ENCODE measurements around the gene ID2.

The ID2 gene

GRCh38 chr2:8659735-8660492 is 21.9 kb upstream of the ID2 start:
- Histone ChIP-seq H3K4me1 (ENCODE audit: insufficient read depth, low read length, poor library complexity, severe bottlenecking) (peaks cover 52% of the 10 kb centered on the region), H2AFZ (ENCODE audit: low read length) (no peak overlapping the region), H4K20me1 (ENCODE audit: insufficient read depth, low read length, poor library complexity, severe bottlenecking) (no peaks in the 10 kb centered on the region), H3K27me3 (ENCODE audit: insufficient read depth, low read length, poor library complexity, severe bottlenecking) (no peaks in the 10 kb centered on the region), H3K9ac (ENCODE audit: low read depth, low read length, poor library complexity, severe bottlenecking) (no peak overlapping the region), H3K9me3 (ENCODE audit: insufficient read depth, low read depth, low read length) (no peaks in the 10 kb centered on the region), H3K4me3 (ENCODE audit: low read length, poor library complexity, severe bottlenecking) (no peak overlapping the region), H3K4me2 (ENCODE audit: low read depth, low read length, poor library complexity, severe bottlenecking) (no peak overlapping the region), H3K79me2 (ENCODE audit: insufficient read depth, low read length) (no peaks in the 10 kb centered on the region), H3K9me2 (replicated peaks; ENCODE audit: low read depth, low read length) (no peaks in the 10 kb centered on the region), H3F3A (ENCODE audit: low read depth) (no peaks in the 10 kb centered on the region), H3K36me3 (ENCODE audit: insufficient read depth, low read length) (no peaks in the 10 kb centered on the region)
- TF ChIP-seq EZH2phosphoT487 (IDR thresholded peaks at IDR 0.05; ENCODE audit: borderline replicate concordance), result no peak
- TF ChIP-seq CTCF (conservative IDR thresholded peaks at IDR 0.05; ENCODE audit: low read length), result no peak

DNA sequence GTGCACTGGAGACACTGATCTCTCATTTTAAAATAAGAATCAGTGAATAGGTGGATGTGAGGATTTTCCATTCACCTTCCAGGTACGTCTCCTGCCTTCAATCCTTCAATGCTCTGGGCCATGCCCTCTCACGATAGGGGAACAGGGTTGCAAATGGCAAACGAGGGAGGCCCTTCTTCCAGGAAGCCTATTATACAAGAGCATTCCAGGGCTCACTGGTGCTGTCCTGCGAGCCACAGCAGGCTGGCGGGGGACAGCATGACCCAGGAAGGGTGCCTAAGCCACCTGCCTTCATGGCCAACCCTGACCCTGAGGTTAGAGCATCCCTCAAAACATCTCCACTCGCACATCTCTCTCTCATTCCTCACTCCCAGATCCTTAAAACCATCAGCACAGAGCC is 20.6 kb upstream of the ID2 start:
- Histone ChIP-seq H3K9me2 (replicated peaks; ENCODE audit: low read depth, low read length) (no peaks in the 10 kb centered on the region), H3K27me3 (ENCODE audit: insufficient read depth, low read length, poor library complexity, severe bottlenecking) (no peaks in the 10 kb centered on the region), H3K9me3 (ENCODE audit: insufficient read depth, low read depth, low read length) (no peaks in the 10 kb centered on the region), H2AFZ (ENCODE audit: low read length) (no peak overlapping the region), H3K4me2 (ENCODE audit: low read depth, low read length, poor library complexity, severe bottlenecking) (no peak overlapping the region), H3K9ac (ENCODE audit: low read depth, low read length, poor library complexity, severe bottlenecking) (no peak overlapping the region), H3K36me3 (ENCODE audit: insufficient read depth, low read length) (no peaks in the 10 kb centered on the region), H3K4me3 (ENCODE audit: low read length, poor library complexity, severe bottlenecking) (no peak overlapping the region), H3F3A (ENCODE audit: low read depth) (no peaks in the 10 kb centered on the region), H4K20me1 (ENCODE audit: insufficient read depth, low read length, poor library complexity, severe bottlenecking) (no peaks in the 10 kb centered on the region), H3K79me2 (ENCODE audit: insufficient read depth, low read length) (no peaks in the 10 kb centered on the region), H3K4me1 (ENCODE audit: insufficient read depth, low read length, poor library complexity, severe bottlenecking) (peaks cover 54% of the 10 kb centered on the region)
- TF ChIP-seq EZH2phosphoT487 (IDR thresholded peaks at IDR 0.05; ENCODE audit: borderline replicate concordance) (no peak), CTCF (conservative IDR thresholded peaks at IDR 0.05; ENCODE audit: low read length) (no peak)

DNA sequence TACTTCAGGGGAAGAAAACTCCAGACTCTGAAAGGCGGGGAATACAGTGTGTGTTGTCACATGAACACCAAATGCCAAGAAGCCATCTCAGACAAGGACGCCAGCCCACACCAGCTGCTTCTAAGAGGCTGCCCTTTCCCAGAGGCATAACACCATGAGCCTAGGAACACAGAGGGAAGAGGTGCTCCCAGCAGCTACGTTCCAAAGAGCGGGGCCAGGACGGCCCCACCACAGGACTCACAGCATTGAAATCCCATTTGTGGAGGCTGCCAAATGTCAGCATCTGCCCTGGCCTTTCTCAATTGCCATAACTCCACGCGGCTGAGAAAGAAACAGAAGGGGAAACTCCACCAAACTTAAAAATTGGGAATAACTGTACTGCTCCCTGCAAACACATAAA is 20.1 kb upstream of the ID2 start:
- no peak overlapping the region for H3K9ac ChIP-seq (ENCODE audit: low read depth, low read length, poor library complexity, severe bottlenecking)
- H4K20me1 ChIP-seq (ENCODE audit: insufficient read depth, low read length, poor library complexity, severe bottlenecking), result no peaks in the 10 kb centered on the region
- no peaks in the 10 kb centered on the region for H3K9me3 ChIP-seq (ENCODE audit: insufficient read depth, low read depth, low read length)
- H3K27me3 ChIP-seq (ENCODE audit: insufficient read depth, low read length, poor library complexity, severe bottlenecking), result no peaks in the 10 kb centered on the region
- no peak for TF ChIP-seq CTCF (conservative IDR thresholded peaks at IDR 0.05; ENCODE audit: low read length)
- no peak overlapping the region for H3K4me3 ChIP-seq (ENCODE audit: low read length, poor library complexity, severe bottlenecking)
- H3F3A ChIP-seq (ENCODE audit: low read depth), result no peaks in the 10 kb centered on the region
- H3K36me3 ChIP-seq (ENCODE audit: insufficient read depth, low read length), result no peaks in the 10 kb centered on the region
- H3K4me1 ChIP-seq (ENCODE audit: insufficient read depth, low read length, poor library complexity, severe bottlenecking), result peaks cover 49% of the 10 kb centered on the region
- no peaks in the 10 kb centered on the region for H3K79me2 ChIP-seq (ENCODE audit: insufficient read depth, low read length)
- H3K9me2 ChIP-seq (replicated peaks; ENCODE audit: low read depth, low read length), result no peaks in the 10 kb centered on the region
- no peak overlapping the region for H2AFZ ChIP-seq (ENCODE audit: low read length)
- H3K4me2 ChIP-seq (ENCODE audit: low read depth, low read length, poor library complexity, severe bottlenecking), result no peak overlapping the region

Data from Loucy (cell line).